K562 (cell line): ENCODE measurements around the gene LMOD1. TPM values are rescaled to one million over a fixed set of nuclear protein-coding genes. Genes with fewer than 3 reads are reported as not detected.

ENCODE experiments used
- HSF4 ChIP-seq: fragments of 250-450 bp; sonication (Bioruptor Pico); IDR thresholded peaks from 2 replicates; pipeline ENCODE4 v2.1.2; 2022; ENCODE audit warnings: mild to moderate bottlenecking, moderate library complexity, borderline replicate concordance
- PHB2 ChIP-seq: fragments of 450-650 bp; IDR thresholded peaks from 2 replicates; pipeline ENCODE4 v1.6.1; 2017; ENCODE audit warnings: low read depth
- POLR3A ChIP-seq: IDR thresholded peaks from 2 replicates; pipeline ENCODE4 v1.6.1; 2011; ENCODE audit warnings: borderline replicate concordance, mild to moderate bottlenecking, moderate library complexity; ENCODE audit not compliant: insufficient read length, insufficient read depth; ENCODE audit errors: extremely low read depth
- POU5F1 ChIP-seq: fragments of 150-350 bp; IDR thresholded peaks from 2 replicates; pipeline ENCODE4 v1.6.1; 2014; ENCODE audit warnings: borderline replicate concordance, low read length, low read depth, mild to moderate bottlenecking; ENCODE audit not compliant: partially characterized antibody
- RCOR1 ChIP-seq, 2 experiments: IDR thresholded peaks; 2 replicates each; pipeline ENCODE4 v1.6.1; 2012; ENCODE audit warnings: low read depth in 2 of 2, low read length in 2 of 2, borderline replicate concordance in 1 of 2, improper control_type of control experiment in 1 of 2
- RFX7 ChIP-seq: fragments of 250-450 bp; sonication (Bioruptor Pico); IDR thresholded peaks from 2 replicates; pipeline ENCODE4 v1.5.1; 2021; ENCODE audit warnings: mild to moderate bottlenecking
- SREBF1 ChIP-seq: fragments of 150-350 bp; IDR thresholded peaks from 2 replicates; pipeline ENCODE4 v1.6.1; 2014; ENCODE audit warnings: antibody characterized with exemption, low read depth, low read length, borderline replicate concordance
- ZEB2 ChIP-seq: fragments of 450-650 bp; IDR thresholded peaks from 2 replicates; pipeline ENCODE4 v1.6.1; 2016
- ZNF197 ChIP-seq: fragments of 200-800 bp; sonication (Bioruptor generic); IDR thresholded peaks from 2 replicates; pipeline ENCODE4 v1.6.1; 2016; ENCODE audit warnings: low read depth, missing genetic modification characterization, missing compliant biosample characterization
- ZSCAN29 ChIP-seq: fragments of 450-650 bp; IDR thresholded peaks from 2 replicates; pipeline ENCODE4 v1.6.1; 2017
- polyA plus RNA-seq, 8 experiments: library from polyadenylated mRNA; depleted of rRNA in 4 of 8; stranded (reverse) in 5 of 8; unstranded in 3 of 8; fragments of >200 nt; fragmentation: Nextera tagmentation in 2 of 8; fragmentation: Illumina TruSeq in 1 of 8; extraction: Ambion mirVana in 2 of 8; extraction: Trizol in 1 of 8; gene quantifications; 2 replicates each; pipeline versions ENCODE4 v1.2.1 to v1.2.3, GENCODE V29; 2011 to 2014; ENCODE audit warnings: inconsistent platforms in 1 of 8, missing spikeins in 1 of 8
- total RNA-seq, 7 experiments: library from RNA; depleted of rRNA in 6 of 7; stranded (reverse); fragments of >200 nt in 6 of 7; fragmentation: Illumina TruSeq in 2 of 7; extraction: Trizol in 2 of 7; gene quantifications; 2 replicates each; pipeline versions ENCODE4 v1.2.1 to v1.2.3, GENCODE V29; 2011 to 2021; ENCODE audit warnings: low replicate concordance in 1 of 7
- TF ChIP-seq, protein P1 (sequence below): sonication (generic); formaldehyde crosslinking; IDR thresholded peaks from 2 replicates; pipeline ENCODE4 v1.5.0; 2020; ENCODE audit warnings: missing genetic modification reagents
- TF ChIP-seq, protein P2 (sequence below): sonication (generic); formaldehyde crosslinking; IDR thresholded peaks from 2 replicates; pipeline ENCODE4 v1.8.0; 2023; ENCODE audit warnings: mild to moderate bottlenecking, missing genetic modification reagents
- TF ChIP-seq, protein P3 (sequence below): sonication (generic); formaldehyde crosslinking; IDR thresholded peaks from 2 replicates; pipeline ENCODE4 v1.4.0; 2020; ENCODE audit warnings: mild to moderate bottlenecking, missing genetic modification reagents
- TF ChIP-seq, protein P4 (sequence below): sonication (generic); formaldehyde crosslinking; IDR thresholded peaks from 2 replicates; pipeline ENCODE4 v1.8.1; 2022; ENCODE audit warnings: missing genetic modification reagents
- TF ChIP-seq, protein P5 (sequence below): fragments of 200-800 bp; sonication (Bioruptor generic); IDR thresholded peaks from 2 replicates; pipeline ENCODE4 v1.6.1; 2017; ENCODE audit warnings: missing genetic modification characterization, missing compliant biosample characterization

Gene LMOD1
- total and polyA plus RNA-seq, 9 of the 15 experiments (the other 6 are each of a cell fraction or from before 2014, with no cell fraction given) = 0.03 to 0.54 (median 0.38) TPM; not detected in 1

DNA sequence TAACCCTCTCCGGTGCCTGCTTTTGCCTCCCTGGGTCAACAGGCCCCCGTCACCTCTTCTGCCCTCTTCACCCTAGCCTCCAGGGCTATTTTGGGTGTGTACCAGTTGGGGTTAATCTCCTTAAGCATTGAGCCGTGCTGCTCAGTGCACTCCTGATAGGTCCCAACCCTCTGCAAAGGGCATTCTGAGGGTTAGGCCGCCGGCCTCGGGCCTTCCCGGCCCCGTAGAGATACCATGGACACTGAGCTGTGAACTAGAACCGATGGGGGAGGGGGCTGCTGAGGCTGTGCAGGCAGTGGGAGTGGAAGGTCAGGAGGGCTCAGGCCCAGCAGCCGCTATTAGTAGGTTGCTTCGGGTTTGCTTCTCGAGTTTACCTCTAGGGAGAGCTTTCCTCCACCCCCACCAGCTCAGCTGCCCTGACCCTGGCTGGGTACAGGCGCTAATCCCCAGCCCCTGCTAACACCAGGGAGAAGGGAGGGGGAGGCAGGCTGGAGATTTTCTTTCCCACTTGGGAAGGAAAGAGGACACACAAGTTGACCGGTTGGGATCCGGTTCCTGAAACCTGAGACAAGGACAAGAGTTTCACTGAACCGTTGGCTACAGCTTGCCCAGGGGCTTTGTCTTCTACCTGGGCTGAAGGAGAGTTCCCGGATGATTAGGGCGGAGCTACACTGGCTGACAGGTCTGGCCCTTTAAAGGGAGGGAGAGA lies 4.8 kb downstream of the LMOD1 start (continued):
- TF ChIP-seq, protein P1, sequence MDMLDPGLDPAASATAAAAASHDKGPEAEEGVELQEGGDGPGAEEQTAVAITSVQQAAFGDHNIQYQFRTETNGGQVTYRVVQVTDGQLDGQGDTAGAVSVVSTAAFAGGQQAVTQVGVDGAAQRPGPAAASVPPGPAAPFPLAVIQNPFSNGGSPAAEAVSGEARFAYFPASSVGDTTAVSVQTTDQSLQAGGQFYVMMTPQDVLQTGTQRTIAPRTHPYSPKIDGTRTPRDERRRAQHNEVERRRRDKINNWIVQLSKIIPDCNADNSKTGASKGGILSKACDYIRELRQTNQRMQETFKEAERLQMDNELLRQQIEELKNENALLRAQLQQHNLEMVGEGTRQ (CRISPR knock-in tag) = no peak
- no peak for TF ChIP-seq SREBF1
- TF ChIP-seq, protein P2, sequence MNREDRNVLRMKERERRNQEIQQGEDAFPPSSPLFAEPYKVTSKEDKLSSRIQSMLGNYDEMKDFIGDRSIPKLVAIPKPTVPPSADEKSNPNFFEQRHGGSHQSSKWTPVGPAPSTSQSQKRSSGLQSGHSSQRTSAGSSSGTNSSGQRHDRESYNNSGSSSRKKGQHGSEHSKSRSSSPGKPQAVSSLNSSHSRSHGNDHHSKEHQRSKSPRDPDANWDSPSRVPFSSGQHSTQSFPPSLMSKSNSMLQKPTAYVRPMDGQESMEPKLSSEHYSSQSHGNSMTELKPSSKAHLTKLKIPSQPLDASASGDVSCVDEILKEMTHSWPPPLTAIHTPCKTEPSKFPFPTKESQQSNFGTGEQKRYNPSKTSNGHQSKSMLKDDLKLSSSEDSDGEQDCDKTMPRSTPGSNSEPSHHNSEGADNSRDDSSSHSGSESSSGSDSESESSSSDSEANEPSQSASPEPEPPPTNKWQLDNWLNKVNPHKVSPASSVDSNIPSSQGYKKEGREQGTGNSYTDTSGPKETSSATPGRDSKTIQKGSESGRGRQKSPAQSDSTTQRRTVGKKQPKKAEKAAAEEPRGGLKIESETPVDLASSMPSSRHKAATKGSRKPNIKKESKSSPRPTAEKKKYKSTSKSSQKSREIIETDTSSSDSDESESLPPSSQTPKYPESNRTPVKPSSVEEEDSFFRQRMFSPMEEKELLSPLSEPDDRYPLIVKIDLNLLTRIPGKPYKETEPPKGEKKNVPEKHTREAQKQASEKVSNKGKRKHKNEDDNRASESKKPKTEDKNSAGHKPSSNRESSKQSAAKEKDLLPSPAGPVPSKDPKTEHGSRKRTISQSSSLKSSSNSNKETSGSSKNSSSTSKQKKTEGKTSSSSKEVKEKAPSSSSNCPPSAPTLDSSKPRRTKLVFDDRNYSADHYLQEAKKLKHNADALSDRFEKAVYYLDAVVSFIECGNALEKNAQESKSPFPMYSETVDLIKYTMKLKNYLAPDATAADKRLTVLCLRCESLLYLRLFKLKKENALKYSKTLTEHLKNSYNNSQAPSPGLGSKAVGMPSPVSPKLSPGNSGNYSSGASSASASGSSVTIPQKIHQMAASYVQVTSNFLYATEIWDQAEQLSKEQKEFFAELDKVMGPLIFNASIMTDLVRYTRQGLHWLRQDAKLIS (CRISPR knock-in tag) = no peak
- TF ChIP-seq ZNF197 (CRISPR knock-in tag) = no peak
- no peak for TF ChIP-seq POLR3A
- TF ChIP-seq, protein P3, sequence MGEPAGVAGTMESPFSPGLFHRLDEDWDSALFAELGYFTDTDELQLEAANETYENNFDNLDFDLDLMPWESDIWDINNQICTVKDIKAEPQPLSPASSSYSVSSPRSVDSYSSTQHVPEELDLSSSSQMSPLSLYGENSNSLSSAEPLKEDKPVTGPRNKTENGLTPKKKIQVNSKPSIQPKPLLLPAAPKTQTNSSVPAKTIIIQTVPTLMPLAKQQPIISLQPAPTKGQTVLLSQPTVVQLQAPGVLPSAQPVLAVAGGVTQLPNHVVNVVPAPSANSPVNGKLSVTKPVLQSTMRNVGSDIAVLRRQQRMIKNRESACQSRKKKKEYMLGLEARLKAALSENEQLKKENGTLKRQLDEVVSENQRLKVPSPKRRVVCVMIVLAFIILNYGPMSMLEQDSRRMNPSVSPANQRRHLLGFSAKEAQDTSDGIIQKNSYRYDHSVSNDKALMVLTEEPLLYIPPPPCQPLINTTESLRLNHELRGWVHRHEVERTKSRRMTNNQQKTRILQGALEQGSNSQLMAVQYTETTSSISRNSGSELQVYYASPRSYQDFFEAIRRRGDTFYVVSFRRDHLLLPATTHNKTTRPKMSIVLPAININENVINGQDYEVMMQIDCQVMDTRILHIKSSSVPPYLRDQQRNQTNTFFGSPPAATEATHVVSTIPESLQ (CRISPR knock-in tag) = 0 out of 2 replicates have a peak, but pooled peaks have one; percentile 22
- TF ChIP-seq HSF4 (CRISPR knock-in tag) = no peak
- TF ChIP-seq PHB2 = no peak
- TF ChIP-seq, protein P4, sequence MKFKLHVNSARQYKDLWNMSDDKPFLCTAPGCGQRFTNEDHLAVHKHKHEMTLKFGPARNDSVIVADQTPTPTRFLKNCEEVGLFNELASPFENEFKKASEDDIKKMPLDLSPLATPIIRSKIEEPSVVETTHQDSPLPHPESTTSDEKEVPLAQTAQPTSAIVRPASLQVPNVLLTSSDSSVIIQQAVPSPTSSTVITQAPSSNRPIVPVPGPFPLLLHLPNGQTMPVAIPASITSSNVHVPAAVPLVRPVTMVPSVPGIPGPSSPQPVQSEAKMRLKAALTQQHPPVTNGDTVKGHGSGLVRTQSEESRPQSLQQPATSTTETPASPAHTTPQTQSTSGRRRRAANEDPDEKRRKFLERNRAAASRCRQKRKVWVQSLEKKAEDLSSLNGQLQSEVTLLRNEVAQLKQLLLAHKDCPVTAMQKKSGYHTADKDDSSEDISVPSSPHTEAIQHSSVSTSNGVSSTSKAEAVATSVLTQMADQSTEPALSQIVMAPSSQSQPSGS (CRISPR knock-in tag) = no peak
- no peak; the same call in 1 of the 2 replicates for TF ChIP-seq ZEB2
- TF ChIP-seq RFX7 = no peak
- TF ChIP-seq ZSCAN29 = peak; percentile 55; the same call in 1 of the 2 replicates
- TF ChIP-seq, protein P5, sequence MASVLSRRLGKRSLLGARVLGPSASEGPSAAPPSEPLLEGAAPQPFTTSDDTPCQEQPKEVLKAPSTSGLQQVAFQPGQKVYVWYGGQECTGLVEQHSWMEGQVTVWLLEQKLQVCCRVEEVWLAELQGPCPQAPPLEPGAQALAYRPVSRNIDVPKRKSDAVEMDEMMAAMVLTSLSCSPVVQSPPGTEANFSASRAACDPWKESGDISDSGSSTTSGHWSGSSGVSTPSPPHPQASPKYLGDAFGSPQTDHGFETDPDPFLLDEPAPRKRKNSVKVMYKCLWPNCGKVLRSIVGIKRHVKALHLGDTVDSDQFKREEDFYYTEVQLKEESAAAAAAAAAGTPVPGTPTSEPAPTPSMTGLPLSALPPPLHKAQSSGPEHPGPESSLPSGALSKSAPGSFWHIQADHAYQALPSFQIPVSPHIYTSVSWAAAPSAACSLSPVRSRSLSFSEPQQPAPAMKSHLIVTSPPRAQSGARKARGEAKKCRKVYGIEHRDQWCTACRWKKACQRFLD = peak; percentile 84
- TF ChIP-seq POU5F1 = no peak
- TF ChIP-seq RCOR1 (IDR thresholded peaks at IDR 0.05; ENCODE audit: borderline replicate concordance in 1 of 2, low read depth in 2 of 2, low read length in 2 of 2) = no peak
